Measurements from ENCODE around the gene MPP3.
A peak's percentile ranks its signal among the peaks of the same experiment; 100 is the strongest.
"Not testable (repeated sequence)": the region's sequence is repeated elsewhere in the genome, so short reads cannot be mapped to it uniquely, and the experiment has no call there.

MPP3 gene

DNA sequence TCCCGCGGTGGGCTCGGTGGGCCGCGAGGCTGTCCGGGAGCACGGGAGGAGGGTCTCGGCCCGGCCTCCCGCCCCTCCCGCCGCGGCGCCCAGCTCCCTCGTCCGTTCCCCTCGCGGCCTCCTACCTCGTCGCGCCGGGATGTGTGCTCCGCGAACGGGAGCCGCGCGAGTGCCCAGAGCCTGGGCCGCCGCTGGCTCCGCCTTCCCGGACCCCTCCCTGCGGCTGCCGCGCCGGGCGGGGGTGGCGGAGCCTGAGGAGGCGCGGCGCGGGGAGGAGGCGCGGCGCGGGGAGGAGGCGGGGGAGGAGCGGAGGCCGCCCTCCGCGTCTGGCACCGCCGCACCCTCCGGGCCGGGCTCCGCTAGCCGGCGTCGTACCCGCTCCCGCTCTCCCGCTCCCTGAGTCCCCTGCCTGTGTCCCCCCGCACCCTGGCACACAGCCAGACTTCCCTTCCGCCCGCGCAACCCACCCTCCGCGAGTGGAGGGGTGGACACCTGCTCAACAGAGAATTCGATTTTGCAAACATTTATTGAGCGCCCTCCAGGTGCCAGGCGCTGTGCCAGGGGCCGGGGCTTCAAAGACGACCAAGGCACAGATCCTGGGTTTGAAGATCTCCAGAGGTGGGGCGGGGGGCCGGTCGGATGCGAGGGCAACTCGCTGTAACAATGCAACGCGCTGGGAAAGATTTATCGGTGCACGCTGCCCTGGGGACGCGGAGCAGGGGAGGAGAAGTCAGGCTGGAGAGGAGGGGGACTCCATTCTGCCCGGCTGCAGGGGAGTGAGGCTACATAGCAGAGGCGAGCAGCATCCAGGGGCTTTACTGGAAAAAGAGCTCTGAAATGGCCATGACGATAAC, at the start of gene MPP3:
Gene MPP3 (minus strand): TSS at position 171 of the 854 bp plus-strand sequence. CDS start 1,240 bp downstream, outside the sequence.
- DNase-seq: peak in 32 of 56 donors; percentile 5 to 85 (median 31)

GRCh38 chr17:43881758-43882505, 49.0 kb upstream of the MPP3 start:
- DNase-seq: no peak

- no peak for DNase-seq
Observed at GRCh38 chr17:43881181-43881580, 48.2 kb upstream of the MPP3 start.

- peak in 4 of 56 donors; percentile 8 to 24 (median 12) for DNase-seq
Observed at GRCh38 chr17:43880420-43880991, 47.6 kb upstream of the MPP3 start.

DNA sequence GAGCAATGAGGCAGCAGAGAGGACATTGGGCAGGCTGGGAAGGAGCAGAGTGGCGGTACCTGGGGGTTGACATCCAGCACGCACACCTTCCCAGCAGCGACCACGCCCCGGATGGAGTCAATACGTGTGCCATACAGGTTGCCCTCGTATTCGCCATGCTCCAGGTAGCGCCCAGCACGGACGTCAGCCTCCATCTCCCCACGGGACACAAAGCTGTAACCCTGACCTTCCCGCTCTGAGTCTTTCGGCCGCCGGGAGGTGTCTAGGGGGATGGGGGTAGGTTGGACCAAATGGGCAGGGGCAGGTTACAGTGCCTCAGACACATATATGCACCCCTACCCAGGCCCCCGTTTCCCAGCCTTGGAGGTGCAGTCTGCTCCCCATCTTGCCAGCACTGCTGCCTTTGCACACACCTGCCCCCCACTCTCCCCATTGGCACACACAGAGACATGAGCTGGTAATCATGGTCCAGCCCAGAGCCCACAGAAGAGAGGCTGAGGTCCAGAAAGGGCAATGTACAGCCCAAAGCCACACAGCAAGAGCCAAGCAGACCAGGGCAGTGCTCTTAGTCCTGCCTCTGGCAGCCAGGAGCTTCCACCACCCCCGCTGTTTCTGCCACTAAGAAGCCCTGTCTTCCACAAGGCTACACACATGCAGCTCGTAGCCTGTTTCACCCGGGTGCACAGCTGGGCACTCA, 46.9 kb upstream of the MPP3 start:
- no peak for DNase-seq

- DNase-seq: peak in 50 of 56 donors; percentile 10 to 78 (median 35)
Observed at GRCh38 chr17:43878260-43879175, 45.6 kb upstream of the MPP3 start.

GRCh38 chr17:43877451-43878155, 44.7 kb upstream of the MPP3 start:
- no peak for DNase-seq

DNA sequence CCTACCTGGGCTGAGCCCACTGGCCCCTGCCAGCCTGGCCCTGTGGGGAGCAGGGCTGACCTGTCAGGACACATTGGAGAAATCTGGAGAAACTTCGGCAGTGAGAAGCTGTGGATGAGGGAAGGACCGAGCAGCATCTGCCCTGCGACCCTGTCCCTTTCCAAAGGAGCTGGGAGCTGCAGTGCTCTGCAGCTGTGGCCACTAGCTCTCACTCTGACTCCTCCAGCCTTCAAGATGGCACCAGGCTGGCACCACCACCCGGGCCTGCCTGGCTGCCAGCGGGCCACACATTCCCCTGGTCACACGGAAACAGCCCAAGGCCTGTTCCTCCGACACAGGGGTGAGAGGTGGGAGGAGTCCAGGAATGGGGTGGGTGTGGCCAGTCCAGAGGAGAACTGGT, 44.1 kb upstream of the MPP3 start:
- DNase-seq: no peak

DNA sequence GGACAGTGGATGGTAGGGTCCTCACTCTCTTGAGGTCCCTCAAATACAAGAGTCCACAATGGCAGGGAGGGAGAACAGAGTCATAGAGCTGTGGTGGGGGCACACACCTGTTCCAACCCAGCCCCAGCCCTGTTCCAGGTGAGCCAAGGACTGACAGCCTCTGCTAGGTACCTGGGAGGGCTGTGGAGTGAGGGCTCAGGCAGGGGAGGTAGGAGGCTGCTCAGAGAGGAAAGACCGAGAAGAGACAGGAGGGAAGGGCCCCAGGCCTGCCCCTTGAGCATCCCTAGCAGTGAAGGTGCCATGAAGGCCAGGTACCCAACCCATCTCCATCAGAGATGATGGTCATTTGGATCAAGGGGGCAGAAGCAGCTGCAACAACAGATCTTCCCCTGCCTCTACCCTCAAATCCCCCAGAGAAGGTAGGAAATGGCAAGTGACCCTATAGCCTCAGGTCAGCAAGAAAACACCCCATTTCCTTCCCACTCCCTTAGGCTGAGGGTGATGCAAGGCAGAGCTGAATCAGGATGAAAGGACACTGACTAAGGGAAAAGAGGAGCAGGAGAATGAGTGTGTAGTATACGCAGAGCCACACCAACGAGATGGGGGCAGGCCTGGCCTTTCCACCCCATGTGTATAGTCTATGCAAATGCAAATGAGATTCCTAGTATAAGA, 42.7 kb upstream of the MPP3 start:
- no peak for DNase-seq

DNA sequence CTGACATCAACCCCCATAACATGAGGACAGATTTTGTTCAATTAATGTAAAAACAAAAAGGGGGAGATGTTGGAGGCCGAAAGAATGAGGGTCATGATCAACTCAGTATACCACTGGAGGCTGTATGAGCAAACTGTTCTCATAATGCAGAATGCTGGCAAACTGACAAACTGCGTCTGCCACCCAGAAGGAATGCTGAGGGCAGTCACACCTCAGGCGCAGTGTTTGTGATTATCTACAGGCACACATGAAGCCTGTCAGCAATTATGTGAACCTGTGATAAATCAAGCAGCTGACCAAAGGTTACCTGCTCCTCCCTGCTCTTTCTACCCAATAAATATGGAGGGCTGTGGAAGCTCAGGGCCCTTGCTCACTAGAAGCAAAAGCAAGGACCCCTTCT, 41.3 kb upstream of the MPP3 start:
- no peak for DNase-seq

- DNase-seq: no peak
Observed at GRCh38 chr17:43873815-43874214, 40.9 kb upstream of the MPP3 start.

DNA sequence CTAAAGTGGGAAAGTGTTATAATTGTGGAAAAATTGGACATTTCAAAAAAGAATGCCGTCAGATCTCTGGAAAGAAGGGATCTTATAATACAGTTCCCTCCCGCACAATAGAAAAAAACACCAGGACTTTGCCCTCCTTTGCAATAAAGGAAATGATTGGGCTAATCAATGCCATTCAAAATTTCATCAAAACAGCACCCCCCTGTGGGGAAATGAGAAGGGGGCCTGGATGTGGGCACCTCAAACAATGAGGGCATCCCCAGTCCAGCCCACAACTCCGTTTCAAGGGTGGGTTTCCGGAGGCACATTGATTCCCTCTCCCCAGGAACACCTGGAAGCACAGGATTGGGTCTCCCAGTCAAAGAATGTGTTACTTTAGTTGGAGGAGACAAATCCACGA, 40.1 kb upstream of the MPP3 start:
- no peak for DNase-seq

- no peak for DNase-seq
Observed at GRCh38 chr17:43871946-43872690, 39.2 kb upstream of the MPP3 start.

GRCh38 chr17:43869031-43869430, 36.1 kb upstream of the MPP3 start:
- DNase-seq: not testable (repeated sequence)

GRCh38 chr17:43868226-43868994, 35.5 kb upstream of the MPP3 start:
- no peak for DNase-seq

- DNase-seq: no peak
Observed at GRCh38 chr17:43864161-43864984, 31.4 kb upstream of the MPP3 start.

GRCh38 chr17:43861960-43862359, 29.0 kb upstream of the MPP3 start:
- DNase-seq: no peak

All from amygdala (tissue), 56 donors.